GM21786 (cell line): Measurements from ENCODE around the gene MND1.
"Not testable (repeated sequence)": the region's sequence is repeated elsewhere in the genome, so short reads cannot be mapped to it uniquely, and the experiment has no call there.

Experiments used
- ATAC-seq: cut with Tn5 transposase; IDR thresholded peaks from one replicate; pipeline ENCODE4 v1.9.1; 2021; ENCODE audit not compliant: unreplicated experiment

MND1 gene

DNA sequence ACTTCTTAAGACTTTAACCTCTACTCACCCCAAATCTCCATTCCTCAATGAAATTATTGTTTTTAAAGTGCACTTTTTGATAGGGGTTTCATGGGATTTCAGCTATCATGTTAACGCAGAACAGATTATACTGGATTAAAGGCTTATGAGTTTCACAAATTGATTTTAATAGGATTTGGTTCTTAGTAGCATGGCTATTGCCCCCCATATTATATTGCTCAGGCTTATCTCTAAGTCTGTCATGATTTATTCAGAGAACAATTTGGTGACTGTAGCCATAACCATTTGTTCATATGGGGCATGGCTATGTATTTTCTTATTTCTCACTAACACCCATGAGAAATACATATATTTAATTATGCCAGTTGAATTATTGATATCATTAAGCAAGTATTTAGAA lies 57.0 kb downstream of the MND1 start:
- ATAC-seq, result no peak

- no peak for ATAC-seq
These were observed 57.9 kb downstream of the MND1 start for GRCh38 chr4:153402366-153402765.

DNA sequence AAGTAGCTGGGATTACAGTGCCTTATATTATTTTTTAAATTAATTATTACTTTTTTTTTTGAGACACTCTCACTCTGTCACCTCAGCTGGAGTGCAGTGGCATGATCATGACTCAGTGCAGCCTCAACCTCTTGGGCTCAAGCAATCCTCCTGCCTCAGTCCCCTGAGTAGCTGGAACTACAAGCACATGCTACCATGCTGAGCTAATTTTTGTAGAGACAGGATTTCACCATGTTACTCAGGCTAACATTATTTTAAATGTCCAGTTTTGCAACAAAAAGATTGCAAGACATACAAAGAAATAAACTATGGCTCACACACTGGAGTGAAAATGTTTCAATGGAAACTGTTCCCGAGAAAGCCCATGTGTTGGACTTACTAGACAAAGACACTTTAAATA lies 59.2 kb downstream of the MND1 start:
- no peak for ATAC-seq

DNA sequence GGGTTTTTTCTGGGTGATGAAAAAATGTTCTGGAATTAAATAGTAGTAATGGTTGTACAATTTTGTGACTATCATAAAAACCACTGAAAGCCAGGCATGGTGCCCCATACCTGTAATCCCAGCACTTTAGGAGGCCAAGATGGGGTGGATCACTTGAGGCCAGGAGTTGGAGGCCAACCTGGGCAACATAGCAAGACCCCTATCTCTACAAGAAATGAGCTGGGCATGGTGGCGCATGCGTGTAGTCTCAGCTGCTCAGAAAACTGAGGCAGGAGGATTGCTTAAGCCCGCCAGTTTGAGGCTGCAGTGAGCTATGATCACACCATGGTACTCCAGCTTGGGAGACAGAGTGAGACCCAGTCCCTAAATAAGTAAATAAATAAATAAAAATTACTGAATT lies 63.4 kb downstream of the MND1 start:
- ATAC-seq, result no peak

DNA sequence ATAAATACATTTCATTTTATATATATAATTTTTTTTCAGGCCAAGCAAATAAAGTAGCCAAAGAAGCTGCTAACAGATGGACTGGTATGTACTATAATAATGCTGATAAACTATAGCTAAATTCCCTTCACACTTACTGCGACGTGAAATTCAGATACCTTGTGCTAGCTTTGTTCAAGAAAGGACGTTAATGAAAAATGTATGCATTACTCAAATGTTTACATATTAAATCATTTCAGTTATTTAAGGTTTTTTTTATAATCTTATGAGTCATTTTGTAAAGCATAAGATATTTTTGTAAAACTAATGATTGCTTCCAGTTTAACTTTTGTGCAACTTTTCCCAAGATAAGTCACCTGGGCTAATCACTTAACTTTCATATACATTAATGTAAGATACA lies 64.4 kb downstream of the MND1 start:
- no peak for ATAC-seq

DNA sequence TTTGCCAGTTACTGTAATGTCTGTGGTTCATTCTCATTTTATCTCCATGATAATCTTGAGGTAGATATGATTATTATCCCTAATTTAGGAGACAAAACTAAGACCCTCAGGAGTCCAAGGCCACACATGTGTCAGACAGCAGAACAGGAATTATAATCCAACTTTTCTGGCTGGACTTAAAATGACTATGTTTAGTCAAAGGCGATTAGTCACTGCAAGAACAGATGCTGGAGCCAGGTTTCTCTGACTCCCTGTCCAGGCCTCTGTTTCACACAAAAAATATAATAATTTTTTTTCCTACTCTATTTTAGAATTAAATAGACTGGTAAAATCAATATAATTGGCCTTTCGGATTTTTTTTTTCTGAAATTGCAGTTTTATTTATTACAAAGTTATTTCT lies 64.9 kb downstream of the MND1 start:
- no peak for ATAC-seq

DNA sequence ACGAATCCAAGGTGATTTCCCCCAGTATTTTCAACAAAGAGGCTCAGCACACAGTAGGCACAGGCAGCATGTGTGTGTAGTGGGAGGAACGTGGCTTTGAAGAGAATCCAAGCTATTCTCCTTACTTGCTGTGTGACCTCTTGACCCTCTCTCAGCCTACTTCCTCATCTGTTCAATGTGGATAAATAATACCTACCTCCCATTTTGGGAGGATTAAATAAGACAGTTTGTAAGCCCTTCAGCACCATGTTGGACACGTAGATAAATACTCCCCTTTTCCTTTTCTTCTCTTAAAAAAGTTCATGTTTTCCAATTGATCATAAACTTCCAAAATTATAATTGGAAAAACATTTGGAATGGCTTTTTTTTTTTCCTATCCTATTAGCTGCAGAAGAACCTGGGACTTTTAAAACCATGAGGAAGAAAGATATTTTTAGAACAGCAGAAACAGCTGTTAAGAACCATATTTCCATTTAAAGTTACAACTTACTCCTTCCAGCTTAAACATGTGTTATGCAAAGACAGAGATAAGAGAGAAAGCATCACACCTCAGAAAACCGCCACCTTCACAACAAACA lies 65.5 kb downstream of the MND1 start:
- no peak for ATAC-seq

DNA sequence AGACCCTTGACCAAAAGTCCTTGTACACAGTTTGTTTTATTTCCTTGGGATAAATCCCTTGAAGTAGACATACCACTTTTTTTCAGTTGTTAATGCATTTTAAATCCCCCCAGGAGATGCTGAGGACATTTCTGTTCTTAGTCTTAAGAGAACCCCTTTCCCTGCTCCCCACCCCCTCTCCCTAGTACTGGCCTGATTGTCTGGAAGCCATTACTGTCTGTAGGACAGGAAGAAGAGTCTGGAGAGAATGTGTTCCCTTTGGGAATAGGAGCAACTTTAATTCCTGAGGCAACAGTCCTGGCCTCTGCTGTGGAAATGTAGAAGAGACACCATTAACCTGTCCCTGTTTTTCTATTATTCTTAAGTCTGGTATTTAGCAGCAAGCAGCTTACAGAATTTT lies 69.4 kb downstream of the MND1 start:
- ATAC-seq, result no peak

GRCh38 chr4:153416456-153416855 lies 72.0 kb downstream of the MND1 start:
- not testable (repeated sequence) for ATAC-seq

DNA sequence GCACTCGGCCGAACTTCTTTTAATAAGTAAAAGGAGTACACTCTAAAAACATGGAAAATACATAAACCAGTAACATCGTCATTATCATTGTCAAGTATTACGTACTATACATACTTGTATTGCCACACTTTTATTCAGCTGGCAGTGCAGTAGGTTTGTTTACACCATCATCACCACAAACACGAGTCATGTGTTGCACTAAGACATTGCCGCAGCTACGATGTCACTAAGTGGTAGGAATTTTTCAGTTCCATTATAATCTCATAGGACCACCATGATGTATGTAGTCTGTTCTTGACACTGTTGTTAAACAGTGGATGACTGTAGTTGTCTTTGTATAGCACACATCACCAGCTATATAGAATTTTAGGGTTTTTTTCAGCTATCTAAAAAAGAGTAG lies 73.6 kb downstream of the MND1 start:
- ATAC-seq, result no peak

DNA sequence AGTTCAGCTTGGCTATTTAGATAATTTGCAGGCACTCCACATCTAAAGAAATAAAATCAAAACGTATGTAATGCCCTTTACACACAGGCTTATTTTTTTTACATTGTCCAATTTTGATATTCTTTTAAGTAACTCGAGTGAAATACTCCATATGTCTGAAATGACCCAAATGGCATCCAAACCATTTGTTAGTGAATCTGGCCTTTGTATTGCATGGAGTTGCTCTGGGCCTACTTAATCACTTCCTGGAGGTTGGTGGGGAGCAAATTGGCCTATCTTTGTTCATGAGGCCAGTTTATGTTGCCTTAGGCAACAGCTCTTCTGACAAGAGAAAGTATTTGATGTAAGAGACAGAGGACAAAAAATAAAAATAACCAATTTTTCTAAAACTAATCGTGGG lies 74.1 kb downstream of the MND1 start:
- no peak for ATAC-seq

GRCh38 chr4:153419029-153419428 lies 74.5 kb downstream of the MND1 start:
- no peak for ATAC-seq

- no peak for ATAC-seq
These were observed 75.3 kb downstream of the MND1 start for GRCh38 chr4:153419673-153420278.

DNA sequence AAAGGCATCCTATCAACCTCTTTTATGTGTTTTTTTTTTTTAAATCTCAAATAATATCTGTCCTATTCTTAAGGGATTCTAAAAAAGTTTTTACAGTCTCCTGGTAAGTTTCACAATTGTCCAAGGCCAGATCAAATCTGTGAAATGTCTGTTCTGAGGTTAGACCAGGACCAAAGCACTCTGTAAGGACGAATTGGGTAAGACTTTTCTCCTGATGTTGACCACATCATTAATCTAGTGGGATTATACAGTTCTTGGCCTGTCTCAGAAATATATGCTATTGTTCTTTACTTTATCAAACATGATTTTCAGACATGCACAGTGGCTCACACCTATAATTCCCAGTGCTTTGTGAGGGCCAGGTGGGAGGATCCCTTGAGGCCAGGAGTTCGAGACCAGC lies 75.9 kb downstream of the MND1 start:
- no peak for ATAC-seq

GRCh38 chr4:153421941-153422340 lies 77.5 kb downstream of the MND1 start:
- peak; percentile 83 for ATAC-seq

- ATAC-seq, result peak; percentile 72
These were observed 81.9 kb downstream of the MND1 start for GRCh38 chr4:153426207-153426885.

- no peak for ATAC-seq
These were observed 83.0 kb downstream of the MND1 start for GRCh38 chr4:153427363-153428071.

- no peak for ATAC-seq
These were observed 84.5 kb downstream of the MND1 start for GRCh38 chr4:153428941-153429475.

DNA sequence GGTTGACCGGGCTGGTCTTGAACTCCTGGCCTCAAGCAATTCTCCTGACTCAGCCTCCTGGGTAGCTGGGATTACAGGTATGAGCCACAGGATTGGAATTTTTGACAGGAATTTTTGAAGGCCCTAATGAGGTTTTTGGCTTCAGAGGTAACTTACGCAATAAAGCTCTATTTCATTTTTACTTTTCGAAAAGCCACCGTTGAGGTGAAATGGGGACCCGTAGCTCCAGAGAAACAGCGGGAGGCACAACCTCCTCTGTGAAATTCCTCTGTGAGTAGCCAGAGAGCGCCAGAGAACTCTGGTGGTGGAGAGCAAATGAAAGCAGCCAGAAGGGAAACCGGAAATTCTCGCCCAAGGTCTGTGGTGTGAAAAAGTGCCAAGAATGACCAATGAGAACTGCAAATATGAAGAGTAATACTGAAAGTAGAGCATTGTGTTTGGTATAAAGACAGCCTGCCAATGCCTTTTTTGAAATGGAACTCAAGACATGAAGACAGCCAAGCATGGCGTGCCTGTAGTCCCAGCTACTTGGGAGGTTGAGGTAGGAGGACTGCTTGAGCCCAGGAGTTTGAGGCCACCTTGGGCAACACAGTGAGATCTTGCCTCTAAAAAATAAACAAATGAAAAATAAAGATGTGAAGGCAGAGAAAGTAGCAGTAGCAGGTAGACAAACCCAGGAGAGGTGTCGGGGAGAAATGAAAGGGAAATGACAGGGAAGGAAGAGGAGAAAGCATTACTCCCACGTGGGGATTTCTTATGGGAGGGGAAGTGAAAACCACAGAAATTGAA lies 88.7 kb downstream of the MND1 start:
- peak; percentile 92 for ATAC-seq

DNA sequence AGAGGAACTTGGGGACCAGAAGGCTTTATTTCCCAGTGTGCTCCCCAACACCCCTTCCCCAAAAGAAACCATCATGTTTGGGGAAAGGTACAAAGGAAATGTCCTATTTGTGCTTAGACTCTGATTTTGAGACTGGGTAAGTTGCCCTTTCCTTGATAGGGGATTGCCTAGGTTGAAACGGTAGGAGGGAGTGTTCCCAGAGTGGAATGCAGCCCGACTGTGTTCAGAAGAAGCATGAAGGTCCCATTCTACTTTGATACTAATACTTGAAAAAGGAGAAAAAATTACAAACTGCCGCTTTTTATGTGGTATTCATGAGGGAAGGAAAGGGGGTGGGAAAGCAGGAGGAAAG lies 89.2 kb downstream of the MND1 start:
- ATAC-seq, result peak; percentile 6

GRCh38 chr4:153434190-153434589 lies 89.7 kb downstream of the MND1 start:
- ATAC-seq, result no peak
